ENCODE measurements around the gene ATP4A. TPM values are rescaled to one million over a fixed set of nuclear protein-coding genes. Genes with fewer than 3 reads are reported as not detected.

Gene ATP4A
- polyA plus RNA-seq, 4 donors = 0.36 TPM; not detected in 3

Other genes starting within 250 kb of the ATP4A start
- gene CD22, start 234.5 kb downstream of the ATP4A start, polyA plus RNA-seq = 1 to 10 TPM in 3 of 4 donors, under 1 TPM in 1; 0.81 to 5.0 (median 2.2) TPM
- under 1 TPM in 2 of 4 donors, not detected in 2; 0.18 to 0.74 TPM for gene FFAR1, start 215.8 kb downstream of the ATP4A start, polyA plus RNA-seq
- 1 to 10 TPM in 1 of 4 donors, under 1 TPM in 1, not detected in 2; 0.50 to 1.0 TPM for gene FFAR3, start 205.2 kb downstream of the ATP4A start, polyA plus RNA-seq
- under 1 TPM in 2 of 4 donors, not detected in 2; 0.06 to 0.15 TPM for gene GPR42, start 192.6 kb downstream of the ATP4A start, polyA plus RNA-seq
- gene FFAR2, start 115.4 kb downstream of the ATP4A start, polyA plus RNA-seq = 1 to 10 TPM in 1 of 4 donors, under 1 TPM in 3; 0.54 to 3.7 (median 0.81) TPM
- under 1 TPM in 1 of 4 donors, not detected in 3; 0.37 TPM for gene KRTDAP, start 73.2 kb downstream of the ATP4A start, polyA plus RNA-seq
- 10 to 100 TPM in 1 of 4 donors, 1 to 10 TPM in 2, not detected in 1; 4.7 to 36.9 (median 7.6) TPM for gene DMKN, start 50.0 kb downstream of the ATP4A start, polyA plus RNA-seq
- gene SBSN, start 35.3 kb downstream of the ATP4A start, polyA plus RNA-seq = 1 to 10 TPM in 1 of 4 donors, under 1 TPM in 2, not detected in 1; 0.07 to 1.8 (median 0.54) TPM
- not detected for gene GAPDHS, start 30.2 kb downstream of the ATP4A start, polyA plus RNA-seq
- gene TMEM147, start 18.0 kb downstream of the ATP4A start, polyA plus RNA-seq = 100 to 1,000 TPM in 1 of 4 donors, 10 to 100 TPM in 3; 40.3 to 149 (median 77.5) TPM
- gene PMIS2, start 22.5 kb upstream of the ATP4A start, polyA plus RNA-seq = not detected
- 10 to 100 TPM in 1 of 4 donors, 1 to 10 TPM in 2, under 1 TPM in 1; 0.67 to 12.6 (median 5.5) TPM for gene HAUS5, start 49.1 kb upstream of the ATP4A start, polyA plus RNA-seq
- gene RBM42, start 65.4 kb upstream of the ATP4A start, polyA plus RNA-seq = 10 to 100 TPM; 59.7 to 71.5 (median 64.9) TPM
- 1 to 10 TPM; 2.1 to 7.3 (median 4.2) TPM for gene ETV2, start 78.1 kb upstream of the ATP4A start, polyA plus RNA-seq
- gene COX6B1, start 84.7 kb upstream of the ATP4A start, polyA plus RNA-seq = 1,000 to 10,000 TPM in 3 of 4 donors, 100 to 1,000 TPM in 1; 326 to 2,391 (median 1,554) TPM
- under 1 TPM in 1 of 4 donors, not detected in 3; 0.07 TPM for gene UPK1A, start 102.9 kb upstream of the ATP4A start, polyA plus RNA-seq
- gene ZBTB32, start 140.9 kb upstream of the ATP4A start, polyA plus RNA-seq = under 1 TPM in 2 of 4 donors, not detected in 2; 0.22 to 0.35 TPM
- 10 to 100 TPM; 21.6 to 47.9 (median 26.3) TPM for gene KMT2B, start 154.3 kb upstream of the ATP4A start, polyA plus RNA-seq
- 10 to 100 TPM in 3 of 4 donors, 1 to 10 TPM in 1; 4.3 to 17.8 (median 12.1) TPM for gene IGFLR1, start 178.8 kb upstream of the ATP4A start, polyA plus RNA-seq
- gene U2AF1L4, start 181.8 kb upstream of the ATP4A start, polyA plus RNA-seq = 10 to 100 TPM; 14.6 to 99.7 (median 34.7) TPM
- 10 to 100 TPM; 59.7 to 95.9 (median 70.1) TPM for gene PSENEN, start 182.0 kb upstream of the ATP4A start, polyA plus RNA-seq
- gene LIN37, start 184.9 kb upstream of the ATP4A start, polyA plus RNA-seq = 10 to 100 TPM in 3 of 4 donors, 1 to 10 TPM in 1; 9.6 to 58.6 (median 26.7) TPM
- 10 to 100 TPM in 2 of 4 donors, 1 to 10 TPM in 2; 2.0 to 41.7 (median 11.5) TPM for gene HSPB6, start 193.4 kb upstream of the ATP4A start, polyA plus RNA-seq
- gene PROSER3, start 194.5 kb upstream of the ATP4A start, polyA plus RNA-seq = 10 to 100 TPM in 2 of 4 donors, 1 to 10 TPM in 2; 1.8 to 15.0 (median 6.2) TPM
- 10 to 100 TPM in 1 of 4 donors, 1 to 10 TPM in 3; 1.1 to 16.2 (median 5.0) TPM for gene ARHGAP33, start 211.9 kb upstream of the ATP4A start, polyA plus RNA-seq
- under 1 TPM in 2 of 4 donors, not detected in 2; 0.24 to 0.54 TPM for gene PRODH2, start 249.2 kb upstream of the ATP4A start, polyA plus RNA-seq

All from small intestine (tissue), 4 donors.